Endothelial cell (in vitro differentiated cells): ENCODE measurements around the gene CSF1. TPM values are rescaled to one million over a fixed set of nuclear protein-coding genes. Genes with fewer than 3 reads are reported as not detected.

Source experiments
- DNase-seq: peaks from one replicate; pipeline ENCODE4 v3.0.0; 2021; ENCODE audit warnings: low spot score
- H3K27ac Mint-ChIP-seq: one replicate; pipeline ENCODE4 v1.8.0; 2021; ENCODE audit warnings: mixed read lengths, inconsistent platforms; ENCODE audit not compliant: unreplicated experiment
- H3K27me3 Mint-ChIP-seq: one replicate; pipeline ENCODE4 v1.8.0; 2021; ENCODE audit warnings: mild to moderate bottlenecking, moderate library complexity, mixed read lengths, inconsistent platforms; ENCODE audit not compliant: unreplicated experiment
- H3K36me3 Mint-ChIP-seq: one replicate; pipeline ENCODE4 v1.8.0; 2021; ENCODE audit warnings: mild to moderate bottlenecking, low read depth, mixed read lengths, inconsistent platforms; ENCODE audit not compliant: unreplicated experiment
- H3K4me1 Mint-ChIP-seq: one replicate; pipeline ENCODE4 v1.8.0; 2021; ENCODE audit warnings: mild to moderate bottlenecking, mixed read lengths, inconsistent platforms; ENCODE audit not compliant: unreplicated experiment
- H3K4me3 Mint-ChIP-seq: one replicate; pipeline ENCODE4 v1.8.0; 2021; ENCODE audit warnings: mild to moderate bottlenecking, mixed read lengths, inconsistent platforms; ENCODE audit not compliant: unreplicated experiment
- H3K9me3 Mint-ChIP-seq: one replicate; pipeline ENCODE4 v1.8.0; 2021; ENCODE audit warnings: mixed read lengths, inconsistent platforms; ENCODE audit not compliant: unreplicated experiment
- total RNA-seq: library from RNA; stranded (reverse); fragmentation: NEBNext Ultra II Directional; extraction: Animal tissue kit (Norgen Biotek cat#: 25700); gene quantifications from one replicate; pipeline ENCODE4 v1.2.1, GENCODE V29; 2021; ENCODE audit not compliant: unreplicated experiment
- TF ChIP-seq, protein P1 (sequence below): fragments of 200-600 bp; sonication (generic); IDR thresholded peaks from one replicate; pipeline ENCODE4 v1.5.0; 2021; ENCODE audit warnings: antibody characterized with exemption; ENCODE audit not compliant: unreplicated experiment

Gene CSF1
- total RNA-seq, 1 donor from 2014 or later: 2.1 TPM

DNA sequence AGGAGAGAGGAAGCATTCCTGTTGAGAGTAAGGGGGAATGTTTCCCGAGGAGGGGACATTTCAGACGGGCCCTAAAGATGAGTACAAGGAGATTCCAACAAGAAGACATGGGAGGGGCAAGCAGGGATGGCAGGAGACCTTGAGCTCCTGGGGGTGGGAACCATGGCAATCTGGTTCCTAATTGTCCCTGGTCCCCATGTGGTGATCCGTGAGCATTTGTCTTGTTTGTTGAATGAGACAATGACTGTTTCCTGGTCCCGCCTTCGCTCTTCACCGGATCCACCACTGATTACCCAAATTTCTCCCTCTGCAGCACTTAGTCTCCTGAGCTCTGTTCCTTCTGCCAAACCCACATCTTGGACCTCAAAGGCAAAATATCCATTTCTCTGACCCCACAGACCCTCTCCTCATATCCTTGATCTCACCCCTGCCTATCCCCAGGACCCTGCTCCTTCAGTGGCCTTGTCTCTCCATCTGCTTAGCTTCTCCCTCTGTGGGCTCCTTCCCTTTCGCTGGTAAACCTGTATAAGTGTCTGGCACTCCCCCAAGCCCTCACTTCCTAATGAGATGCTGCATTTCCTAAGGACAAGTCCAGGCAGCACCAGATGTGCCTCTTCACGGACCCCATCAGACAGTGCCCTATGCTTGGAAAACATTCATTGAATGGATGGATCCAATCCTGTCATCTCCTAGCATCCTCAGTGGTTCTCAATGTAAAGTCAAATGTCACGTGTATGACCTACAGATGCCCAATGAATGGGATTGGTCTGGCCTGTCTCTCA, 8.3 kb upstream of the CSF1 start:
- no peaks in the 10 kb centered on the region for H3K36me3 Mint-ChIP-seq
- no peak overlapping the region for H3K4me3 Mint-ChIP-seq
- no peak overlapping the region for H3K27ac Mint-ChIP-seq
- peaks cover 7% of the 10 kb centered on the region for H3K27me3 Mint-ChIP-seq
- TF ChIP-seq, protein P1, sequence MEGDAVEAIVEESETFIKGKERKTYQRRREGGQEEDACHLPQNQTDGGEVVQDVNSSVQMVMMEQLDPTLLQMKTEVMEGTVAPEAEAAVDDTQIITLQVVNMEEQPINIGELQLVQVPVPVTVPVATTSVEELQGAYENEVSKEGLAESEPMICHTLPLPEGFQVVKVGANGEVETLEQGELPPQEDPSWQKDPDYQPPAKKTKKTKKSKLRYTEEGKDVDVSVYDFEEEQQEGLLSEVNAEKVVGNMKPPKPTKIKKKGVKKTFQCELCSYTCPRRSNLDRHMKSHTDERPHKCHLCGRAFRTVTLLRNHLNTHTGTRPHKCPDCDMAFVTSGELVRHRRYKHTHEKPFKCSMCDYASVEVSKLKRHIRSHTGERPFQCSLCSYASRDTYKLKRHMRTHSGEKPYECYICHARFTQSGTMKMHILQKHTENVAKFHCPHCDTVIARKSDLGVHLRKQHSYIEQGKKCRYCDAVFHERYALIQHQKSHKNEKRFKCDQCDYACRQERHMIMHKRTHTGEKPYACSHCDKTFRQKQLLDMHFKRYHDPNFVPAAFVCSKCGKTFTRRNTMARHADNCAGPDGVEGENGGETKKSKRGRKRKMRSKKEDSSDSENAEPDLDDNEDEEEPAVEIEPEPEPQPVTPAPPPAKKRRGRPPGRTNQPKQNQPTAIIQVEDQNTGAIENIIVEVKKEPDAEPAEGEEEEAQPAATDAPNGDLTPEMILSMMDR: no peak
- peaks cover 19% of the 10 kb centered on the region for H3K4me1 Mint-ChIP-seq
- H3K9me3 Mint-ChIP-seq: no peaks in the 10 kb centered on the region
- no peak for DNase-seq

DNA sequence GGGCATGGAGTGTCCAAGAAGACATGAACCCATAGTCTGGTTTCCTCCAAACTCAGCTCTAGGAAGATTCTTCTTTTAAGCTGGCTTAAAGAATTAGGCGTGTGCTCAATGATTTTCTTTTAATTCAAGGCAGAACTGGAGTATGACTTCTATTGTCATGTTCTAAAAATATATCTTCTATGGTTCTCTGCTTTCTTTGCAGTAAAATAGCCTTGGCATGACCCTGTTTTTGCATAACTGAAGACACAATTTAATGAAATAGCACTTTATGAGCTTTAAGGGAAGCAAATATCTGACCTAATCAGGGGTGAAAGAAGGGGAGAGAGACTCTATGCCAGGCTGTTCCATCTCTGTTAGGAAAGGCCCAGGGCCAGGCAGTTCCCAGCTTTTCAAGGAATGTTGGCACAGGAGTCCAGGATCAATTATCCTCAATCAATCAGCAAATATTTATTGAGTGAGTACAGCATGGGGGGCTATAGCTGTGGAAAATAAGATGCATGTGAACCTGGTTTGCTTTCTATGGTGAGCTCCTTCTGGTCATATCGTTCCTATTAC, 7.2 kb upstream of the CSF1 start:
- H3K4me3 Mint-ChIP-seq: no peak overlapping the region
- H3K9me3 Mint-ChIP-seq: no peaks in the 10 kb centered on the region
- no peak overlapping the region for H3K27ac Mint-ChIP-seq
- no peaks in the 10 kb centered on the region for H3K36me3 Mint-ChIP-seq
- no peak for DNase-seq
- H3K4me1 Mint-ChIP-seq: peaks cover 21% of the 10 kb centered on the region
- TF ChIP-seq, protein P1: no peak
- H3K27me3 Mint-ChIP-seq: peaks cover 7% of the 10 kb centered on the region

DNA sequence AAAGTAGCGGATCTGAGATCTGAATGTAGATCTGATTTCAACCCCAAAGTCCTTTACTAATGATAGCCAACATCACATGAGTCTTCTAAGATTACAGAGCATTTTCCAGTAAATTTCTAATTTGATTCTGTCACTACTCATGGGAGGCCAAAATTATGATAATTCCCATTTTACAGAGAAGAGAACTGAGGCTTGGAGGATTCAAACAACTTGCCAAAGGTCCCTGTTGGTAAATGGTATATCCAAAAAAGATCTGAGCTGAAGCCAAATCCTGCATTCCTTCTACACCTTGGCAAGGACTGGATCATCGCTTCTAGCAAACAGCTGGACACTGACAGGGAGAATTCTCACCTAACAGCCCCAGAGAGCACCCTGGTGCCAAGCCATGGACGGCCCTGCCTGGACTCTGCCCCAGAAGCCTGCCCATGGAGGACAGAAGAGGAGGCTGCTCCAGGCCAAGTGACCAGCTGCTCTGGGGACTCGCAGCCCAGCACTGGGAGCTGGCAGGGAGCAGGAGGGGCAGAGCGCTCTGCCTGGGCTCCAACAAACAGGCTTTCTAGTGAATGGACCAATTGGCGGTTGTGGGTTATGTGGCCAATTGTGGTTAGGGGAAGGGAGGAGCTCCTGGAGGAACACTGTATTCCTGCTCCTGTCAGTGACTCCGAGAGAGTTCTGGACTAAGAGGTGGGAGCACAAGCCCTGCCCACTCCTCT, 6.4 kb upstream of the CSF1 start:
- peaks cover 11% of the 10 kb centered on the region for H3K27me3 Mint-ChIP-seq

DNA sequence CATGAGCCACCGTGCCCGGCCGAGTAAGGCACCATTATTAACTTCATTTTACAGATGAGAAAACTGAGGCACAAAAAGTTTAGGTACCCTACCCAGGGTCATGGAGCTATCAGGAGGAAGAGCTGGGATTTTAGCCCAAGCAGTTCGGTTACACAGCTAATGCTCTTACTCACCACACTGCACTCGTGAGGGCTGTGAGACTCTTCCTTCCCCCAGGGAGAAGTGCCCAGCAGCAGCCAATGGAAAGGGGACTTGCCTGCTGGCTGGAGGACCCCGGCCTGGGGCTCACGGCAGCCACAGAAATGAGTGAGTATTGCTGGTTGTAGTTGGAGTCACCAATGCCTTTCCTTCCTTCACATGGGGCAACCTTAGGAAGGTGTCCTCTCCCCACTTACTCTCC, 5.2 kb upstream of the CSF1 start:
- DNase-seq: no peak
- Mint-ChIP-seq H3K27me3 (peaks cover 19% of the 10 kb centered on the region), H3K36me3 (no peaks in the 10 kb centered on the region), H3K9me3 (no peaks in the 10 kb centered on the region), H3K4me3 (no peak overlapping the region), H3K27ac (no peak overlapping the region), H3K4me1 (peaks cover 30% of the 10 kb centered on the region)
- TF ChIP-seq, protein P1: no peak

More for the DNA sequence above, 6.4 kb upstream of the CSF1 start:
- no peak overlapping the region for H3K27ac Mint-ChIP-seq
- peaks cover 21% of the 10 kb centered on the region for H3K4me1 Mint-ChIP-seq
- no peaks in the 10 kb centered on the region for H3K9me3 Mint-ChIP-seq
- TF ChIP-seq, protein P1: no peak
- no peak for DNase-seq
- H3K36me3 Mint-ChIP-seq: no peaks in the 10 kb centered on the region
- no peak overlapping the region for H3K4me3 Mint-ChIP-seq
